Measurements from ENCODE around the gene MACO1. TPM values are rescaled to one million over a fixed set of nuclear protein-coding genes. Genes with fewer than 3 reads are reported as not detected.

MACO1 gene
- total RNA-seq, 1 experiment from 2014 or later = 9.8 TPM

- RAD21 ChIA-PET (ENCODE audit: low non-redundant PET in 1 of 2, low total read pairs in 2 of 2, uncharacterized antibody in 2 of 2, unreplicated experiment in 2 of 2) = no interaction called here
- ATAC-seq (no peak), DNase-seq (ENCODE audit: low read depth, low spot score) (no peak)
- H3K9me3 ChIP-seq (ENCODE audit: control insufficient read depth in 1 of 2, insufficient read depth in 1 of 2, low read depth in 1 of 2, low read length in 2 of 2) = no peaks in the 10 kb centered on the region
- no peaks in the 10 kb centered on the region for H3K36me3 ChIP-seq (ENCODE audit: control insufficient read depth in 1 of 2, insufficient read depth in 2 of 2, low read length in 2 of 2)
- intact Hi-C loops (cut with micrococcal nuclease) = no loop called here
- H4K20me1 ChIP-seq (ENCODE audit: insufficient read depth) = no peaks in the 10 kb centered on the region
- H3K9me2 ChIP-seq (ENCODE audit: insufficient read depth) = no peaks in the 10 kb centered on the region
- no peak overlapping the region for H2AFZ ChIP-seq (ENCODE audit: low read depth, low read length, poor library complexity, severe bottlenecking)
- TF ChIP-seq SP1 (IDR thresholded peaks at IDR 0.05; ENCODE audit: low read depth) = no peak
- H3K4me3 ChIP-seq (replicated peaks in 1 of 2; ENCODE audit: low read depth in 1 of 2, low read length in 2 of 2) = no peak overlapping the region
- H3K4me1 ChIP-seq (ENCODE audit: control insufficient read depth in 1 of 2, insufficient read depth in 2 of 2, low read length in 2 of 2) = peaks cover 4% of the 10 kb centered on the region in 2 experiments; a peak in 2 of 4 replicates
- H3K27ac ChIP-seq (ENCODE audit: low read depth, low read length) = no peak overlapping the region
- H3K4me2 ChIP-seq (ENCODE audit: low read length) = no peak overlapping the region
- BruUV-seq (replicated peaks) = no TSS peak
- CTCF ChIA-PET = no interaction called here
- H3K79me2 ChIP-seq (ENCODE audit: insufficient read depth, low read length) = no peaks in the 10 kb centered on the region
- H3K9ac ChIP-seq (ENCODE audit: low read length) = no peak overlapping the region
- POLR2A ChIA-PET = no interaction called here
- no peaks in the 10 kb centered on the region for H3K27me3 ChIP-seq (ENCODE audit: insufficient read depth, low read length)
Observed at GRCh38 chr1:25473653-25474225, 43.0 kb downstream of the MACO1 start.

GRCh38 chr1:25474439-25475047, 43.8 kb downstream of the MACO1 start:
- CTCF ChIA-PET = no interaction called here

More at GRCh38 chr1:25474439-25475047, 43.8 kb downstream of the MACO1 start:
- no peak for TF ChIP-seq CEBPB (IDR thresholded peaks at IDR 0.05; ENCODE audit: low read depth)
- no peak overlapping the region for H2AFZ ChIP-seq (ENCODE audit: low read depth, low read length, poor library complexity, severe bottlenecking)
- peaks cover 6% of the 10 kb centered on the region in 2 experiments; a peak in 2 of 4 replicates for H3K4me1 ChIP-seq (ENCODE audit: control insufficient read depth in 1 of 2, insufficient read depth in 2 of 2, low read length in 2 of 2)
- H3K79me2 ChIP-seq (ENCODE audit: insufficient read depth, low read length) = no peaks in the 10 kb centered on the region
- no peaks in the 10 kb centered on the region for H3K9me3 ChIP-seq (ENCODE audit: control insufficient read depth in 1 of 2, insufficient read depth in 1 of 2, low read depth in 1 of 2, low read length in 2 of 2)
- H4K20me1 ChIP-seq (ENCODE audit: insufficient read depth) = no peaks in the 10 kb centered on the region
- H3K36me3 ChIP-seq (ENCODE audit: control insufficient read depth in 1 of 2, insufficient read depth in 2 of 2, low read length in 2 of 2) = no peaks in the 10 kb centered on the region
- no peak overlapping the region for H3K4me2 ChIP-seq (ENCODE audit: low read length)
- H3K9ac ChIP-seq (ENCODE audit: low read length) = no peak overlapping the region
- DNase-seq (ENCODE audit: low read depth, low spot score) (no peak), ATAC-seq (no peak)
- ChIA-PET POLR2A (no interaction called here), RAD21 (ENCODE audit: low non-redundant PET in 1 of 2, low total read pairs in 2 of 2, uncharacterized antibody in 2 of 2, unreplicated experiment in 2 of 2) (no interaction called here)
- BruUV-seq (replicated peaks) = no TSS peak
- no peak overlapping the region for H3K4me3 ChIP-seq (replicated peaks in 1 of 2; ENCODE audit: low read depth in 1 of 2, low read length in 2 of 2)
- H3K27ac ChIP-seq (ENCODE audit: low read depth, low read length) = no peak overlapping the region
- intact Hi-C loops (cut with micrococcal nuclease) = no loop called here
- H3K9me2 ChIP-seq (ENCODE audit: insufficient read depth) = no peaks in the 10 kb centered on the region
- no peaks in the 10 kb centered on the region for H3K27me3 ChIP-seq (ENCODE audit: insufficient read depth, low read length)
